Measurements from ENCODE around the gene CAB39.
"Not testable (repeated sequence)": the region's sequence is repeated elsewhere in the genome, so short reads cannot be mapped to it uniquely, and the experiment has no call there.

CAB39 gene

GRCh38 chr2:230684270-230685168, 28.1 kb upstream of the CAB39 start:
- DNase-seq = peak; percentile 68

GRCh38 chr2:230685178-230685577, 27.5 kb upstream of the CAB39 start:
- no peak for DNase-seq

GRCh38 chr2:230687498-230687897, 25.1 kb upstream of the CAB39 start:
- DNase-seq = peak; percentile 69

- no peak for DNase-seq
Measured at GRCh38 chr2:230688490-230688889, 24.2 kb upstream of the CAB39 start.

DNA sequence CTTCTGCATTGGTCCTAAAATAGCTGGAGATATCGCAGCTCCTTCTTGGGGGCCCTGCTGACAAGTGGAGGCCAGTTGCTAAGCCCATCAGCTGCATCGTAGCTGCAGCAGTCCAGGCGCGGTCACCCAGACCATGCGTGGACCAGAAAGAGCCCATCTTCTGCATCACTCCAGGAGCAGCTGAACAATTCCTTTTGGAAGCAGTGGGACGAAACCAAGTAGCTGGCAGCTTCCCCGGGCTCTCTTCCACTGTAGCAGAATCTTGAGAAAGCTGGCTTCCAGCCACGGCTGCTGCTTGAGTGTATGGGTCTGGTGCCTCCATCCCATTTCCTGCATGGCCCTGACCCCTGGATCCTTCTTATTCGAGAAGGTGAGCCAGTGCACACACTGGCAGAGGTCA, 22.2 kb upstream of the CAB39 start:
- DNase-seq = peak; percentile 42

DNA sequence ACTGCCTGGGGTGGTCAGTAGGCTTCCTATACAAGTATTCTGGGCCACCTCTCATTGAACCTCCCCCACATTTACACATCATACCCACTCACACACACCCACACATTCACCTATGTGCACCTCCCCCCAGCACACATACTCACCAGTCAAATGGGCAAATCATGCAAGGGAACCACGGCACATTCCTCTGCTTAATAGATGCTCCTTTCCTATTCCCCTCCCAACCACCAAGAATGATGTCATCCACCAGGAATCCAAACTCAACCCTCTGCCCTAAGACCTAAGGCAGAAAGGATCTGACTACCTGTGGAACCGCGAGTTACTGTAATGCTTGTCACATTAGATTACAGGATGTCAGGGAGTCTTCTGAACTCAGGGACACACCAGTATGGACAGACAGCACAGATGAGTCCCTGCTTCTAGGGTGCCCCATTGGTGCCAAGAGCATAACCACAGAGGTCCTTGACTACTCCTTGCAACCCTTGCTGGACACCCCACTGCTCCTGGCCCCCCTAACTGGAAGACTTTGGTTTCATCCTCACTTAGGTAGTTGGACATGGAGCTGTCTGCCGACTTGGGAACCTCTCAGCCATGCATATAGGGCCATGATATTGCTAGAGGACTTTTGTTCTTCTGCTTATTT, 21.5 kb upstream of the CAB39 start:
- DNase-seq = peak; percentile 92

- no peak for DNase-seq
Measured at GRCh38 chr2:230692760-230693159, 19.9 kb upstream of the CAB39 start.

DNA sequence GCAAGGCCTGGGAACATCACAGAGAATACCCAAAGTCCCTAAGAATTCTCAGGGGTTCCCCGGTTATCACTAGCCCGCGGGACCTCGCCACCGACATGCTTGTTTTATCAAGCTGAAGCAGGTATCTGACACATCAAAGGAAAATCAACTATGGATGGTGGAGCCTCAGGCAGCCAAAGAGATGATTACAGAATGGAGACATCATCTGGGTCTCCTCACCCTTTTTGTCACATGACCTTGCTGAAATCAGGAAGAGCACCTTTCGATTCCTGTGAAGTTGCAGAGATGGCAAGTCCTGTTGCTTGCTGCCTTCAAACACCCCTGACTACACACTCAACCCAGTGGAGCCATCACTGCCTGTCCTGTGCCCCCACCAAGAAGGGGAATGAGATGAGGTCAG, 19.2 kb upstream of the CAB39 start:
- DNase-seq = no peak

- DNase-seq = no peak
Measured at GRCh38 chr2:230694241-230694640, 18.4 kb upstream of the CAB39 start.

- no peak for DNase-seq
Measured at GRCh38 chr2:230695551-230695950, 17.1 kb upstream of the CAB39 start.

DNA sequence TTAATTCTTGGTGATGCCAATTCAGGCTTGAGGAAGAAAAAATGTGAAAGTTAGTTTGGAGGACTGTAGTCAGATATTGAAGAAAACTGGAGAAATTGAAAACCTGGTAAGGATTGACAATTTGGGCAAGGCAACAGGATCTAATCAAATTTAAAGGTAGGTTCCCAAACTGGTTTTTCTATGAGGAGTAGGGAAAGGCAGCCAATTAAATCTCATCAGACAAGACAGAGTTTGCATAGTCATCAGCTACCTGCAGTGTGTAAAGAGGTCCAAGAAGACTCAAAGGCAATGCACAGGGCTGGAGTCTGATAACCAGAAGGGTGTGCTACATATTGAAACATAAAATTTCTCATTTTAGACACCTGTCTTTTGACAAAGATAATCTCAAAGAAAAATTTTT, 16.0 kb upstream of the CAB39 start:
- DNase-seq = no peak

DNA sequence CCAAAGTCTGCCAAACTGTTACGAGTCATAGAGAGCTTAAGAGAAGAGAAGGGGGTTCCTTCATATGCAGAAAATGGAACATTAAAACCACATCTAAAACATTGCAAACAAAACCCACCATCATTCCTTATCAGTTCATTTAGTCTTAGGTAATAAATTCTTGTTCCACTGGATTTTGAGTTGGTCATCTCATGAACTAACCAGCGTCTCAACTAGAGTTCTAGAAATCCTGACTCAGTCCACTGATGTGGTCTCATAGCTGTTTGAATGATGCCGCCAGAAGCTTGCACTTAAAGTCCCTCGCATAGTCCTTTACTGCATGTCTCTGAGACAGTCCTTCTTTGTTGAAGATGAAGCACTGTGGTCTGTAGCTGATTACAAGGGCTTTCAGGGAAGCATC, 15.0 kb upstream of the CAB39 start:
- no peak for DNase-seq

DNA sequence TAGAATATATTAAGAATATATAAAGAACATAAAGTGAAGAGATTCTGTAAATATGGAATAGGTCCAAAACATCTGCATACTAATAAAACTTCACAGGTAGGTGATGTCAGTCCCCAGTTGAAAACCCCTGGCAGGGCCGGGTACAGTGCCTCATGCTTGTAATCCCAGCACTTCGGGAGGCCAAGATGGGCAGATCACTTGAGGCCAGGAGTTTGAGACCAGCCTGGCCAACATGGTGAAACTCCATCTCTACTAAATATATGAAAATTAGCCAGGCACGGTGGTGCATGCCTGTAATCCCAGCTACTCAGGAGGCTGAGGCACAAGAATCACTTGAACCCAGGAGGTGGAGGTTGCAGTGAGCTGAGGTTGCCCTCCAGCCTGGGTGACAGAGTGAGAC, 13.9 kb upstream of the CAB39 start:
- DNase-seq = not testable (repeated sequence)

- DNase-seq = no peak
Measured at GRCh38 chr2:230700447-230700846, 12.2 kb upstream of the CAB39 start.

GRCh38 chr2:230701308-230701707, 11.3 kb upstream of the CAB39 start:
- DNase-seq = no peak

- DNase-seq = not testable (repeated sequence)
Measured at GRCh38 chr2:230702457-230702856, 10.2 kb upstream of the CAB39 start.

DNA sequence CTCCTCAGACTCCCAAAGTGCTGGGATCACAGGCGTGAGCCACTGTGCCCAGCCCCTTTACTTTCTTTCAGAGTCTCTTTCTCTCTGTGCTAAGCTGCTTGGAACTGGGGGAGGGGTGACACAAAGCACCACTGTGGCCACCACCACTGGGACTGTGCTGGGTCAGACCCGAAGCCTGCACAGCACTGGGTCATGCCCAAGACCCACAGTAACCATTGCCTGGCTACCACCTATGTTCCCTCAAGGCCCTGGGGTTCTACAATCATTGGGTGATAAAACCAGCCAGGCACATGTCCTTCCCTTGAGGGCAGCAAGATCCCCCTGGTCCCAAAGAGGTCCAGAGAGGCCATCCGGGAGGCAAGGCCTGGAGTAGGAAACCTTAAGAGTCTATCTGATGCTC, 9.1 kb upstream of the CAB39 start:
- DNase-seq = no peak

- no peak for DNase-seq
Measured at GRCh38 chr2:230706053-230706521, 6.6 kb upstream of the CAB39 start.

GRCh38 chr2:230706966-230707365, 5.7 kb upstream of the CAB39 start:
- DNase-seq = no peak

- DNase-seq = no peak
Measured at GRCh38 chr2:230708204-230708603, 4.4 kb upstream of the CAB39 start.

GRCh38 chr2:230711224-230711623, 1.4 kb upstream of the CAB39 start:
- no peak for DNase-seq

- peak; percentile 41 for DNase-seq
Measured at GRCh38 chr2:230713331-230714135, 891 bp downstream of the CAB39 start.

- DNase-seq = peak; percentile 80
Measured at GRCh38 chr2:230714136-230714480, 1.5 kb downstream of the CAB39 start.

- DNase-seq = no peak
Measured at GRCh38 chr2:230715201-230715600, 2.6 kb downstream of the CAB39 start.
